ENCODE results near the gene SLAMF7.
"Not testable (repeated sequence)": the region's sequence is repeated elsewhere in the genome, so short reads cannot be mapped to it uniquely, and the experiment has no call there.

The SLAMF7 gene

DNA sequence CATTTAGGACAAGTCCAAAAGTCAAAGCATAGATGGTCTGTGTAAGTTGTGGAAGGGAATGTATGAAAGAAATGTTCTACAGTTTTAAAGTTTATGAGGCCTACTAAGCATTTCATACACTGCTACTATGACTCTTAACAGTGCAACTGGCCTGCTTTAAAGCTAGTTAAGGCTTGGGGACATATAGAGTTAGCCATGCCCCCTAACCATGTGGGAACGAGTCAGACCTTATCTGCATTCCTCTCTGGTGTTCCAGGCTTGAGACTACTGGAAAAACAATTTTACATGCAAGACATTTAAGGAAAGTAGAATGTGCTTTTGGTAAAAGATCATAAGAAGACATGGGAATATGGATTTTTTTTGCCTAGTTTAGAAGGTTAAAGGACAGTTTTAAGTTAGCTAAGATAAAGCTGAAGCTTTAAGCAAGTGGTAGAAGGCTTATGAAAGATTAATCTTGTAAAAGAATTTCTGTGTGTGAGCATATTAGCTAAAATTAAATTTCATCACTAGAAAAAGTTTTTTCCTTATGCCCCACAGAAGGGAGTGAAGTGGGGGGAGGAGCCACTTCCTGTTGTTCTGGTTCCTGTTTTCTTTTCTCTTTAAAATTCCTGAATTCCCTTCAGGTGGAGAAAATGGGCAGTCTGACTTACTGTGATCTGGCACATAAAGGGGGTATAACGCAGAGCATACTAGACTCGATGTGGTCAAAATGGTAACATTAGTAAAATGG lies 18.5 kb upstream of the SLAMF7 start:
- DNase-seq (ENCODE audit: low spot score), result no peak

- DNase-seq (ENCODE audit: low spot score), result no peak
These were observed 17.6 kb upstream of the SLAMF7 start for GRCh38 chr1:160721473-160721872.

DNA sequence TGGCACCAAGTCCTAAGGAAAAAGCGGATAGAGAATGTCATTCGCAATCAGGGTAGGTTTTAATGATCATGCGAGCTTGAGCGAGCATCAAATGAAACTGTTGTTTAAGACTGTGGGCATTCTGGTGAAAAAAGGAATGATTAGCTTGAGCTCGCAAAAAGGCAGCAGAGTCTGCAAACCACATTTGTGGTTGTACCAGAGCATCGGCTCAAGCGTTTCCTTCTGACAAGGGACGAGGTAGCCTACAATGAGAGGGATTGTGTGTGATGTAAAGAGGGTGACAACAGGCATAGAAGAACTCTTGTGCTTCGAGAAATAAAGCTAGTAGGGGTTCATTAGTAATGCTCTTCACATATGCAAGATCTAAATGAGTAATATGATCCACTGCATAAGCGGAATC lies 16.3 kb upstream of the SLAMF7 start:
- DNase-seq (ENCODE audit: low spot score), result no peak

DNA sequence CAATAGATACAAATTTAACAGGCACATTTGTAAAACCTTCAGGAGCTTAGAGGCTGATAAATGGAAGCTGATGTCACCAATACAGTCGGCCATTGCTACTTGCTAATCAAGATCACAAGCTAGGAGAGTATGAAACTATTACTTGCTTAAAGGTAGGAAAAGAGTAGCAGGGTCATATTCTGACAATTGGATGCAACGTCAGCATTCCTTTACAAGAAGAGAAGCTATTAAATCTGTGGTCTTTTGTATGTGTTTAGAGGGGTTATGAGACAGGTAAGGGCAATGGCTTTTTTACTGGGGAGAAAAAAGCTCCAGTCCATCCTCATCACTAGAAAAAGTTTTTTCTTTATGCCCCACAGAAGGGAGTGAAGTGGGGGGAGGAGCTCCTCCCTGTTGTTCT lies 15.7 kb upstream of the SLAMF7 start:
- no peak for DNase-seq (ENCODE audit: low spot score)

DNA sequence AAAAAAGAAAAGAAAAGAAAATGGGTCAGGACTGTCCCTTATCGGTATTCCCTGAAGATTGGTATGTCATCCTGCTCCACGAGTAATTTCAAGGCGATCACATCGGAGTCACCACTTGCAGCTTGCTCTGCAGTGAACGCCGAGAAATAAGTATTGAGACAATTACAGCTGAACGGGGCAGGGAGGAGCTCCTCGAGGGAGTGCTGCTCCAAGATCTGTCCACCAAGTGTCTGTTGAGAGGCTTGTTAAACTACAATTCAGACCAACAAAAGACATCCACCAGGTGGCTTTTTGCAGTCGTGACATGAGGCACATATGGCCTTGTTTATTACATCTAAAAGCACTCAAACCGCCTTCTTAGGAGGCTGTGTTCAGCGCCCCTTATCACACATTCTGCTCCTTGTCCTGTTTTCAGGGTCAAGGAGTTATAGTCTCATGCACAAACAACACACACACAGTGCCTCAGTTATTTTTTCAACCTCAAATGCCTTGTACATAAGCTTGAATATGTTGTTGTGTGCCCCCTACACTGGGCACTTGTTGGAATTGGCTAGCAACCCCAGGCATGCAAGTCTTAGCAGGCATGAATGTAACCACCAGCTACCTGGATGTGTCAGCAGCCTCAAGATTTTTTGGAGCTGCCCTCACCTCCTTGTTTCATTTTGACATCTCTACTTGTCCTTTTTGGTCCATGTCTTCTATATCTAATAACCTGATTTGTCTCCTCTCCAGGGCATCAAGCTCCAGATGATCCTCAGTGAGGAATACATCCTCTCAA lies 14.4 kb upstream of the SLAMF7 start:
- no peak for DNase-seq (ENCODE audit: low spot score)

- DNase-seq (ENCODE audit: low spot score), result no peak
These were observed 12.9 kb upstream of the SLAMF7 start for GRCh38 chr1:160726114-160726497.

- peak; percentile 50 for DNase-seq (ENCODE audit: low spot score)
These were observed 12.3 kb upstream of the SLAMF7 start for GRCh38 chr1:160726498-160727315.

- DNase-seq (ENCODE audit: low spot score), result no peak
These were observed 11.8 kb upstream of the SLAMF7 start for GRCh38 chr1:160727316-160727640.

GRCh38 chr1:160731564-160731963 lies 7.5 kb upstream of the SLAMF7 start:
- not testable (repeated sequence) for DNase-seq (ENCODE audit: low spot score)

- DNase-seq (ENCODE audit: low spot score), result no peak
These were observed 7.1 kb upstream of the SLAMF7 start for GRCh38 chr1:160731990-160732389.

- DNase-seq (ENCODE audit: low spot score), result no peak
These were observed 5.1 kb upstream of the SLAMF7 start for GRCh38 chr1:160733898-160734297.

GRCh38 chr1:160734301-160734700 lies 4.7 kb upstream of the SLAMF7 start:
- no peak for DNase-seq (ENCODE audit: low spot score)

GRCh38 chr1:160738271-160738670 lies 776 bp upstream of the SLAMF7 start:
- no peak for DNase-seq (ENCODE audit: low spot score)

DNA sequence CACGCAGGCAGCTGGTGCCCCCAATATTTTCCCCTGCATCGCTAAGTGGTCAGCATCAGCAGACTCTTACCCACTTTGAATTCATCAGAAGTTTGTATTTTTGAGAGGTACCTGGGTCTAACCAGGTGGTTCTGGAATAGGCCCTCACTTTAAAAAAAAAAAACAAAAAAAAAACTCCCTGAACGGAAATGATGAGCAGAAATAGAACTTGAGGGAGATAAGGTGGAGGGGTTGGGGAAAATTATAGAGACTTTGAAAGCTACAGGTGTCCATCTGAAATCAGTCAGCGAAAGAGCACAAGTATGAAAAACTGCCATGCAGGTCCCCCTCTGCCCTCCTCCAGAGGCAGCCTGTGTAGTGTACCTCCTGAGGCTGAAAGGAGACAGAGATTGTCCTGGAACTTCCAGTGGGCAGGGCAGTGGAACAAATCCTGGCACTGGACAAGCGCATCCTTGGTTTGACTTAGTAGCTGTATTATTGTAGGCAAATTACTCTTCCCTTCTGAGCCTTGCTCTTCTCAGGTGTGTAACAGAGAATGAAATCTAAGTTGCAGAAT lies 1.2 kb downstream of the SLAMF7 start:
- DNase-seq (ENCODE audit: low spot score), result no peak

- no peak for DNase-seq (ENCODE audit: low spot score)
These were observed 2.0 kb downstream of the SLAMF7 start for GRCh38 chr1:160741092-160741501.

DNA sequence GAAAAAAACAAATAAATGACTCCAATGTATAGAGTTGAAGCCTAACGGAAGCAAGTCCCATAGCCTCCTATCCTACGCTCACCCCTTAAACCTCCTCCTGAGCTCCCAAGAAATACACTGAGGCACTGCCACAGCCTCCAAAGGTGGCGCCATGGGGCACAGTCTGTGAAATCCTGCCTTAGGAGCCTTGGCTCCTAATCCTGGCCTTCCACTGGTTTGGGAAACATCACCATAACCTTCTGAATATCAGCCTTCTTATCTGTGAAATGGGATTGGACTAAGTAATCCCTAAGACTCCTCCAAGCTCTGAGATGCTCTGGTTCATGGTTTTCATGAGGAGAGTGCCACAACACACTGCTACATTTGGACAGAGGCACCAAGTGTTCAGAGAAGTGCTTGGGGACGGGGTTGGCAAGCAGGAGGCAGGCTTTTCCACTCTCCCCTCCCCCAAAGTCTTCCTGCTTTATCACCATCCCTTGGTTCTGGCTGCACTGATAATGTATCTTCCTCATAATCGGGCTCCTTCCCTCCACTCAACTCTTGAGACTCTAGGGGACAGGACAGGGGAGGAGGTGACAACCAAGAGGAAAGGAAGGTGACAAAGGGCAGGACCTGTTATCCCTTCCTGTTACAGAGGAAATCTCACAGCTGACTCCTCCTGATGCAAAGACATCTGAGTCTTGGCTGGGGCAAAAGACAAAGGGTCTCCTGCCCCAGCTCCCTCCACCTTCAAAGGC lies 2.7 kb downstream of the SLAMF7 start:
- DNase-seq (ENCODE audit: low spot score), result no peak

- DNase-seq (ENCODE audit: low spot score), result no peak
These were observed 3.5 kb downstream of the SLAMF7 start for GRCh38 chr1:160742428-160743127.

DNA sequence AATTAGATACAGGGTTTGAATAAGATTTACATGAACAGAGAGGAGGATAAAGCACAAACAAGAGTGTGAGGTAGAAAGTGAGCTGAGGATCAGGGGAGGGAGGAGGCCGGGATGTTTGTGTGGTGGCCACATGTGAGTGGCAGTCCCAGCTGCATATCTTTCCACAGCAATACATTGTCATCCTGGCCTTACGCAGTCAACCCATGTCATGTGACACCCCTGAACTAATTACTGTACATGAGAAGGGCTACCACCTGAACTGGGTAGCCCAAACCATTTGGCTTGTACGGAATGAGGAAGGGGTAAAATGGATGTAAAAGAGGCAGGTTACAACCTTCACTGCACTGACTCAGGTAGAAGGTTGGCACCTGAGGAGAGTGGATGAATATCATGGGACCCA lies 4.2 kb downstream of the SLAMF7 start:
- DNase-seq (ENCODE audit: low spot score), result no peak

DNA sequence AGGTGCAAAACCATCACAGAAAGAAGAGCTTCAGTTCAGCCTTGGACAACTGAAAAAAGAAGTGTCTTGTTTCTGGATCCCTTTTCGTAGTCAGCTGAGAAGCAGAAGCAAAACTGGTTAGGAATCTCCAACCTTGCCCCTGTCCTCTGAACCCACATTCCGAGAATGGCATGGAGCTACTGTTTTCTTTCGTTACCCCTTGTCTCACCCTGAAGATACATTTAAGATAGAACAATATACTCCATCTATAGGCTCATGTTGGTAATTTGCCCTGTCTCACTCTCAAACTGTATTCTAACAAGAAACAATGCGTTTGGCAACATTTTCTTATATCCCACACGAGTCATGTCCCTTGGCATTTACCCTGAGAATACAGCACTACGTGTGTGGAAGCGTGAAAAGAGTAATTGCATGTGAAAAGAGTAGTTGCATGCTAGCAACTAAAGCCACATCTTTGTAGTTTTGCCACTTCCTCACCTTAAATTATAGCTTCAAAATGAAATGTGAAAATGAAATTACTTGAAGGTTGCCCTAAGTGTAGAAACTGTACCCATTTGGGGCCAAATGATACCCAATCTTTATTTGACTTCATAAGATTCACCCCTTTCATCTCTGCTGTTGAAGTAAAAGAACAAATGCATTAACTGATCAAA lies 5.3 kb downstream of the SLAMF7 start:
- no peak for DNase-seq (ENCODE audit: low spot score)

- no peak for DNase-seq (ENCODE audit: low spot score)
These were observed 5.9 kb downstream of the SLAMF7 start for GRCh38 chr1:160744852-160745520.

Data from cerebellar cortex (tissue), 1 donor.